NCI-H82 treated with DMSO at 0.1 percent for 48 hours (cell line): Measurements from ENCODE around the gene LARGE2.

ENCODE experiments used
- DNase-seq: peaks from one replicate; lab custom pipeline; 2025; ENCODE audit not compliant: unreplicated experiment; lab: John Stamatoyannopoulos, UW

LARGE2 gene

GRCh38 chr11:45928535-45929215 is 6.2 kb downstream of the LARGE2 start:
- DNase-seq, result no peak

DNA sequence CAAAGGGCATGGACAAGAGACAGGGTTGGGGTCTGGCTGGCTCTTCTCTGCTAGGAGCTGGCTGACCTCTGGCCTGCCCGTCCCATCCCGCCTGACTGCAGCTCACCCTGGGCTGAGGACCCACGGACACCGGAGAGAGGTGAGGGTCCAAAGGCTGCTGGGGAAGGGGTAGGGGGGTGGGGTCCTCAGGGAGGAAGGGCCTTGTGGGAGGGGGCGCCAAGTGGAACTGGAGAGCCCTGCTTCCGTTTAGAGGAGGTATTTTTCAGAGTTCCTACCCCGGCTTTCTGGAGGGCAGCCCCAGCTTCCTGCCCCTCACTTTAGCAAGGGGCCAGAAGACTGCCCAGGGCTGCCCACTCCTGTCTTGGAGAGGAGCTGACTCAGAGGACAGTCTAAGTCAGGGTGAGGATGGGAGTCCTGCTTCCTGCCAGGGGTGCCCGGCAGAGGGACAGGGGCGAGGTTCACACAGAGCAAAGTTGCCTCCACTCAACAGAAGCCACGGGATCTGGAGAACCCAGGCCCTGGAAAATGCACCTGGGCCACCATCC is 7.1 kb downstream of the LARGE2 start:
- no peak for DNase-seq

DNA sequence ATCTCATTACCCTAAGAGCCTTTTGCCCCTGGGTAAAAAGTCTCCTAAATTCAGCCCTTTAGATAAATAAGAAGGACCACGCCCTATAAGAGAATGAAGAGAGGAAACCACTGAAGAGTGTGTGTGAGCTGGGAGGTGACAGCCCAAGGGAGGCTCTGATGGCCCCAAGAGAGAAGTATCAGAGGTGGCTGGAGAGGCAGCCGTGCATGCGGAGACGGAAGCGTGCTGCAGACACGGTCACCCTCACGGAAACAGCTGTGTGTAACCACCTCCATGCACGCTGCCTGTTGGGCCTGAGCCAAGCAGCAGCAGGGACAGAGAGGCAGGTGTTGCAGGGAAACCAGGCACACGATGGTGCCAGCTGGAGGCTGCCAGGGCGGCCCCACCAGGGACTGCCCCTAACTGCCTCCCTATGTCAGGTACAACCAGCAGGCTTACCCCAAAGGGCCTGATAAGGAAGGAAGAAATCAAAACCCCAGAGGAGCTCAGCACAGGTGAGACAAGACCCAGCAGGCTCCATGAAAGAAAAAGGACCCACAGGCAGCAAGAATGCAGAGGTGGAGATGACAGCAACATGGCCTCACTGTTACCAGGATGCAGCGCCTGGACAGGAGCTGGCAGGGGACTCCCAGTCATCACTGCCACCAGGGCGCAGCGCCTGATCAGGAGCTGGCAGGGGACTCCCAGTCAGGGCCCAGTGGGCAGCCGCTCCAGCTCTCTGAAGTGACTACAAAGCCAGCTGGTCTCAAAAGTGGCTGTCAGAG is 7.8 kb downstream of the LARGE2 start:
- no peak for DNase-seq

- no peak for DNase-seq
Observed at GRCh38 chr11:45930951-45931570, 8.6 kb downstream of the LARGE2 start.

DNA sequence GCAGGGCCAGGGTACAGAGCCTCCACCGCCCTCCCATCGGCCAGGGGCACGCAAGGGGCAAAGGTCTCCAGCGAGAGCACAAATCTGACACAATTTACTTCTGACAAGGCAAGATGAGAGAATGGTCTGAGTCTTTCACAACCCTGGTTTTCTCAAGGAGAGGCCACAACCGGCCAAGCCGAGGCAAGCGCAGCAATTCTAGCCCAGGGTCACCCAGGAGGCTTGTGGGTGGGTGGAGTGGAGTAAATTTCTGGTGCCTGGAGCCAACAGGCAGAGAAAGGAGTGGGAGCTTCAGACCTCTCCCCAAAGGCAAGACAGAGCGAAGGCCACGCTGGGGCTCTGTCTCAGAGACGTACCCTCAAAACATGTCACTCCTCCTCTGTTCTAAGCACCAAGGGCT is 9.3 kb downstream of the LARGE2 start:
- DNase-seq, result no peak

DNA sequence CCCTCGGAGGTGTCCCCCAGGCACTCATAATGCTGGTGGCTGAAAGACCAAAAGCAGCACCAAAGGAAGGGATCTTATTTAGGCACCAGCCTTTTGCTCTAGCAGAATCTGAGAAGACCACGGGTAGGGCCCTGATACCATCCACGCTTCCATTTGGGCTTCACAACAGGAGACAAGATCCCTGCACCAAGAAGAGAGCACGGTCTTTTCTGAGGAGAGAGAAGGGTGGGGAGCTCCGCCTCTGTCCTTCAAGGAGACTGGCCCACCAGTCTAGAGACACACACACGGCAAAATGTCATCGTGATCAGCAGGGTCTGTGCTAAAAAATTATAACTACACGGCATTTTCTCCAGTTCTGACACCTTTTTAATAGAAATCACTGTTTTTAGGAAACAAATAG is 9.8 kb downstream of the LARGE2 start:
- no peak for DNase-seq

GRCh38 chr11:45933131-45933831 is 10.8 kb downstream of the LARGE2 start:
- no peak for DNase-seq

- no peak for DNase-seq
Observed at GRCh38 chr11:45933846-45934579, 11.6 kb downstream of the LARGE2 start.

DNA sequence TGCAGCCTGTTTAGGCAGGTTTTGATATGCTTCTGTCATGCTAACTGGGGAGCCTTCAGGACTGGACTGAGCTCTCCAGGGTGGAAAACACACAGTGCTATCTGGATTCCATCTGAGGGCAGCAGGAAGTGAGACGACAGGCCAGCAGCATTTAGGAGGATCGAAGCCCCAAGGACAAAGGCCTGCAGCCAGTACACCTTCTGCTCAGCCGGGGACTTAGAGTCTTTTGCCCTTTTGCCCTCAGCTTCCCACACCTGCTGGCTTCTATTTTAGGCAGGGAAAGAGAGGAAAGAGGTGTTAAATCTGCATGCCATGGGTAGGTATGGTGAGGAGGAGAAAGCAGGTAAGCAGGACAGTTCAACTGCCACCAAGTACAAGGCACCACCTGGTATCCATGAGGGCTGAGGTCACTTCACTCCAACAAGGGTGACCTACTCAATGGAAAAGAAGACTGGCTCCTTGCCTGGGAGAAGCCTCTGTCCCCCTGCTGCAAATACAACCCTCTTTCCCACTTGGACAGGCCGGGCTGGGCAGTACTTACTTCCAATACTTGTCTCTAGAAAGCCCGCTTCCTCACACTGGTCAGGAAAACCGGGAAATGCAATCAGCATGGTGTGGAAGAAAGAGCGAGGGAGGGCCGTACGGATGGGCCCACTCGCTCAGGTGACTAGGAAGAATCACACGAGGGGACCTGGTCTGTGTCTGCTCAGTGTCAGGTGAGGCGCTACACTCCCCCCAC is 12.3 kb downstream of the LARGE2 start:
- DNase-seq, result no peak

DNA sequence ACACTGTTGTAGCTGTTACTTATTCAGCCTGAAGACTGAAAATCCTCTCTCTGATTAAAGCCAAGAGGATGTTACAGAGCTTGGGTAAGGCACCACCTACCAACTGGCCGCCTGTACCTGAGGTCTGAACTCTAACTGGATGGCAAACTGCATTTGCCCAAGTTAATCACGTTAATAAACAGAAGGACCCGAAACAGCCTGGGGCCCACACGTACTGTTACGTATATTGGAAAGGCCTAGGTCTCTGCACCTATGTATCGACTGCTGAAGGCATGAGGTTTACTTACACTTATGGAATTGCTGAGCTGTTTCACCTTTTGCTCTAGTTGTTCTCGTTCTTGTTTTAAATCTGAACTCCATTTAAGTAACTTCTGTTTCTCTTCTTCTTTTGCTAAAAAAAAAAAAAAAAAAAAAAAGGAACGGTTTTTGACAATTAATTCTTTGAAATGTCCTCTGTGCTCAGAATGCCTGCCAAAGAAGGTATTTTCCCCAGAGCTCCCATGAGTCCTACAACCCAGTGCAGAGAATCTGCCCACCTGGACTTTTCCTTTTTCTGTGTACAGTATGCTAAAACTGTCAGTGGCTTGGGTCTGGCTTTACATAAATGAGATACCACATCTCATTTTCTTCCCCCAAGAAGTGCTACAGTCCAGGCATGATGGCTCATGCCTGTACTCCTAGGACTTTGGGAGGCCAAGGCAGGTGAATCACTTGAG is 13.1 kb downstream of the LARGE2 start:
- DNase-seq, result no peak

- no peak for DNase-seq
Observed at GRCh38 chr11:45936511-45937054, 14.1 kb downstream of the LARGE2 start.

DNA sequence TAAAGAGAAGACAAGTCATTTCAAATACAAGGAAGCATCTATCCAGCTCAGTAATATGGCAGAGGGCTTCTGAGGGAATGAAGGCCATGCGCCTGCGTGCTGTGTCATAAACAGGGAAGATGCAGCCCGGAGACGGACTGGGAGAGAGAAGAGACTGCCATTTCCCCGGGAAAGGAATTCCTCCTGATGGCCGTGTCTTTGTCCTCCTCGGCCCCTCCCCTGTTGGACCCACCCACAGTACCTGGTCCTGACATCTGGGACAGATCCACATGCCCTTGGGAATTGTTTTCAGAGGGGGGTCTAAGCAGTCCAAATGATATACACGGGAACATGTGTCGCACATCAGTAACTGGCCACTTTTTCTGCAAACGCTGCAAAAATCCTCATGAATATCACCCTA is 15.5 kb downstream of the LARGE2 start:
- DNase-seq, result no peak

DNA sequence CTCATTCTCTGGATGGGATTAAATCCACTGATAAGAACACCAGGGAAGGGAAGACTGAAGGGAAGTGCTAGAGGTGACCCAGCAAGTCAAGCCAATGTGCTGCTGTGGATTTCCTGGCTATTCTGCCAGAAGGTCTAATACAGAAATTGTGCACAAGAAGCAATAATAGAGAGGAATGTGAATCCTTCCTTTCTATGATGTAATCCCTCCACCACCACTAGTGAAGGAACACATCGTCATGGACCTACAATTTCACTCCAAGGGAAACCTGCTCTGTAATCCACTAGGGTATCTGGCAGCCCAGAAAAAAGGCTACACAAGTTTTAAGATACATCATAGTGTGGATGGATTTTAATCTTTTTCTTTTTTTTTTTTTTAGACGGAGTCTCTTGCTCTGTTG is 17.4 kb downstream of the LARGE2 start:
- DNase-seq, result no peak

DNA sequence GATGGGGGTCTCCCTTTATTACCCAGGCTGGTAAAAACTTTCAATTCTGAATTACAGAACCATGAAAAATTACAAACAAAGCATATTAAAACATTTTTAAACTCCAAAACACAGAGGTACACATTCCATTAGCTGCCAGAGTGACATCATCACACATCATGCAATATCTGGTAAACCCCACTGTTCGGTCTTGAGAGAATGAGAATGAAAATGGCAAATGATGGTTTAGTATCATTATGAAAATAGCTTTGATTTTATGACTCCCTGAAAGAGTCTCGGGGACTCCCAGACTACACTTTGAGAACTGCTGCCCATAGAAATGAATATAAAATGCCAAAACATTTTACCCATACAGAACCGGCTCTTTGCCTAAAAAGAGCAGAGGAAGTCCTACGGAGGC is 18.8 kb downstream of the LARGE2 start:
- no peak for DNase-seq

DNA sequence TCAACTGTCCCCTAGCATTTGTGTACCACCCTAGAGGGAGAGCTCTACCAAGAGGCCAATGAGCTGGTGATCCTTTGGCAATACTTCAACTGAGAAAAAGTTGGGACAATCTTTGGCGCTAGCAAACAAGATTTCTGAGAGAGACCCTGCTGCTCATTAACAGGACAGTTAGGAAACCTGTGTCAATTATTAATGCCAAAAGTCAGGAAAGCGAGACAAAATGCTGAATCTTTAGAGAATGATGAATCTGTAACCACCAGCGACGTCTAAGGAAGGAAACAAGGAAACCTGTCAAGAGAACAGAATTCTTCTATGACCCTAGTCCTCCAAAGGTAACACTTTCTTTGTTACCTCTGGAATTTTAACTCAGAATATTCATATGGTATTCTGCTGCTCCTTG is 19.9 kb downstream of the LARGE2 start:
- no peak for DNase-seq

- DNase-seq, result no peak
Observed at GRCh38 chr11:45945397-45945999, 23.0 kb downstream of the LARGE2 start.

GRCh38 chr11:45947885-45948284 is 25.4 kb downstream of the LARGE2 start:
- DNase-seq, result no peak

DNA sequence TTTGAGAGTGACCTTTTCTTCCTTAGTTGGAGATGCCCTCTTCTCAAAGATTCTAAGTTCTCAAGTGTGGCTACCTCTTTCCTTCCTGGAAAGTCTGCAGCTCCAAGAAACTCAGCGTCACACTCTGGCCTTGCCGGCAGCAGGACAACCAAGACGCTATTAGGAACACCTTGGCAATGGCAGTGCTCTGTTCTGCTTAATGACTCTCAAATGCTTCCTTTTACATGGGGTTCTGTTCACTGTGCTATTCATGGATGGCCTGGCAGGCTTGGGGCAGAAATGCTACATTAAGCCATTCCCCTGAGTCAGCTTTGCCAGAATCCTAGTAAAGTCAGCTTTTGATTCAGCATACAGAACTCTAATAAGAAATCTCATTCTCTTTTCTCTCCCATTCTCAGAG is 25.9 kb downstream of the LARGE2 start:
- no peak for DNase-seq

DNA sequence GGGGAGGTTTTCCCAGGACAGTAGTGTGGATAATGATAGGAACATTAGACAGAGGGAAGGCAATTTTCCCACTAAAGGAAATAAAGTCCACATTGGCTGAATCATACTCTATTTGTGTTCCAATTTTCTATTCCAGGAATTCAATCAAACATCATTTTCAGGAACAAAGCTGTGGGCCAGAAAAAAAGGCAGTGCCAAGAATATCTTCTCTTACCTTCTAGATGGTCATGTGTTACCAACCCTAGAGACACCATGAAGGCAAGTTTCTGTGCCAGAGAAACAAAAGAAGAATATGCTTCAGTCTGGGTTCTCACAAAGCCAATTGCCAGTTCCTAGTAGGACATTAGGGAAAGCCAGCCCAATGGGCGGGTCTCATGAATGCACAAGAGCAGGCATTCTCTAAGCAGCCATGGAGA is 27.5 kb downstream of the LARGE2 start:
- DNase-seq, result no peak
